ENCODE data around the gene C7orf33.
A peak's percentile ranks its signal among the peaks of the same experiment; 100 is the strongest.
"Not testable (repeated sequence)": the region's sequence is repeated elsewhere in the genome, so short reads cannot be mapped to it uniquely, and the experiment has no call there.

C7orf33 gene

DNA sequence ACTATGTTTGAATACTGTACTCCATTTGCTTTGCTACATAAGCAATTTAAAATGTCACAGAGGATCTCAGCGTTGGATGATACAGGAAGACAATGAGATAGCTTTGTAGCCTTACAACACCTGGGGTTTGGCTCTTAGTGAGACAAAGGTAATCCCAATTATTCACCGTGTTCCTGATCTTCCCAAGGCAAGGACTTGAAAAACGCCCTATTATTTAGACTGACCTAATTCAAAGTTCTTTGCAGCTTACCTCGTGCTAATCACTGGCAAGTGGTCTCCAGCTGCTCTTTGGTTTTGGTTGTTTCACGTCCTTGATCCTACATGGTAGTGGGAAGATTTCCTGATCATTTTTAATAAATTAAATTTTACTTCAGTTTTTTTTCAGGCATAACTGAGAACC lies 23.0 kb upstream of the C7orf33 start:
- Histone ChIP-seq H3K4me1 (ENCODE audit: insufficient read depth, insufficient read length) (no peaks in the 10 kb centered on the region), H3K36me3 (ENCODE audit: insufficient read depth, insufficient read length, low read length) (no peaks in the 10 kb centered on the region)
- DNase-seq (ENCODE audit: low read depth, low spot score), result peak; percentile 73

DNA sequence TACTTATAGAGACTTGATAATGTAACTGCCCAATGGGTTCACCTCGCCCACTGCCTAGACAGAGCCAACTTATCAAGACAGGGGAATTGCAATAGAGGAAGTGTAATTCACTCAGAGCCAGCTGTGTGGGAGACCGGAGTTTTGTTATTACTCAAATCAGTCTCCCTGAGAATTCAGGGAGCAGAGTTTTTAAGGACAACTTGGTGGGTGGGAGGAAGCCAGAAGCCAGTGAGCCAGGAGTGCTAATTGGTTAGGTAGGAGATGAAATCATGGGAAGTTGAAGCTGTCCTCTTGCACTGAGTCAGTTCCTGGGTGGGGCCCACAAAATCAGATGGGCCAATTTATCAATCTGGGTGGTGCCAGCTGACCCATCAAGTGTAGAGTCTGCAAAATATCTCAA lies 20.1 kb upstream of the C7orf33 start:
- H3K27me3 ChIP-seq (ENCODE audit: insufficient read depth, insufficient read length), result no peaks in the 10 kb centered on the region
- no peak for TF ChIP-seq SUZ12 (IDR thresholded peaks at IDR 0.05; ENCODE audit: extremely low read depth, insufficient read depth, insufficient read length)
- no peak for TF ChIP-seq ZNF274 (IDR thresholded peaks at IDR 0.05; ENCODE audit: low read depth, low read length)
- TF ChIP-seq YY1 (IDR thresholded peaks at IDR 0.05; ENCODE audit: insufficient read depth, insufficient read length), result no peak
- no peaks in the 10 kb centered on the region for H3K9me3 ChIP-seq (ENCODE audit: insufficient read depth, low read length)
- H3K4me1 ChIP-seq (ENCODE audit: insufficient read depth, insufficient read length), result no peaks in the 10 kb centered on the region
- H3K36me3 ChIP-seq (ENCODE audit: insufficient read depth, insufficient read length, low read length), result no peaks in the 10 kb centered on the region
- no peak overlapping the region for H3K9ac ChIP-seq (ENCODE audit: insufficient read length, low read depth)
- no peak overlapping the region for H3K4me3 ChIP-seq (ENCODE audit: insufficient read length, low read depth)
- no peak for DNase-seq (ENCODE audit: low read depth, low spot score)

More for the DNA sequence above, 23.0 kb upstream of the C7orf33 start:
- H3K9me3 ChIP-seq (ENCODE audit: insufficient read depth, low read length), result no peaks in the 10 kb centered on the region
- H3K4me3 ChIP-seq (ENCODE audit: insufficient read length, low read depth), result no peak overlapping the region
- TF ChIP-seq YY1 (IDR thresholded peaks at IDR 0.05; ENCODE audit: insufficient read depth, insufficient read length) (no peak), SUZ12 (IDR thresholded peaks at IDR 0.05; ENCODE audit: extremely low read depth, insufficient read depth, insufficient read length) (no peak), ZNF274 (IDR thresholded peaks at IDR 0.05; ENCODE audit: low read depth, low read length) (no peak)
- no peaks in the 10 kb centered on the region for H3K27me3 ChIP-seq (ENCODE audit: insufficient read depth, insufficient read length)
- no peak overlapping the region for H3K9ac ChIP-seq (ENCODE audit: insufficient read length, low read depth)

DNA sequence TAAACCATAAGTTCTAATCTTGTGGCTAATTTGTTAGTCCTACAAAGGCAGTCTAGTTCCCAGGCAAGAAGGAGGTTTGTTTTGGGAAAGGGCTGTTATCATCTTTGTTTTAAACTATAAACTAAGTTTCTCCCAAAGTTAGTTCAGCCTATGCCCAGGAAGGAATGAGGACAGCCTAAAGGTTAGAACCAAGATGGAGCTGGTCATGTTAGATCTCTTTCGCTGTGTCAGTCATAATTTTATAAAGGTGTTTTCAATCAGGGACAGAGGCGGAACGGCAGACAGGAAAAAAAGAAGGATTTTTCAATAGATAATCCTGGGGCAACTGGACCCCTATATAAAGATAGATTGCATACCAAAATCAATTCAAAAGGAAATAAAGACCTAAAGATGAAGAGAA lies 19.6 kb upstream of the C7orf33 start:
- H3K4me1 ChIP-seq (ENCODE audit: insufficient read depth, insufficient read length); H3K36me3 ChIP-seq (ENCODE audit: insufficient read depth, insufficient read length, low read length); H3K9me3 ChIP-seq (ENCODE audit: insufficient read depth, low read length); H3K27me3 ChIP-seq (ENCODE audit: insufficient read depth, insufficient read length); DNase-seq (ENCODE audit: low read depth, low spot score); H3K9ac ChIP-seq (ENCODE audit: insufficient read length, low read depth); H3K4me3 ChIP-seq (ENCODE audit: insufficient read length, low read depth): not testable (repeated sequence)

DNA sequence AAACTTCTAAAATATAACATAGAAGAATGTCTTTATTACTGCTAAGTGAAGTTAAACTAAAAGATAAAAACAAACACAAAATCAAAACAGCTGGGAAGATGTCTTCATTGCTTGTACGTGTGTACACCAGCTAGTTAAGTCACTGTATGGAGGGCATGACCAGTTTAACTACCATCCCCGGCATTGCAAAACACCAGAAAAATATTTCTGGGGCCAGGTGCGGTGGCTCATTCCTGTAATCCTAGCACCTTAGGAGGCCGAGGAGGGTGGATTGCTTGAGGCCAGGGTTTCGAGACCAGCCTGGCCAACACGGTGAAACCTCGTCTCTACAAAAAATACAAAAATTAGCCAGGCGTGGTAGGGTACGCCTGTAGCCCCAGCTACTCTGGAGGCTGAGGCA lies 19.2 kb upstream of the C7orf33 start:
- no peaks in the 10 kb centered on the region for H3K27me3 ChIP-seq (ENCODE audit: insufficient read depth, insufficient read length)
- TF ChIP-seq YY1 (IDR thresholded peaks at IDR 0.05; ENCODE audit: insufficient read depth, insufficient read length) (no peak), ZNF274 (IDR thresholded peaks at IDR 0.05; ENCODE audit: low read depth, low read length) (no peak), SUZ12 (IDR thresholded peaks at IDR 0.05; ENCODE audit: extremely low read depth, insufficient read depth, insufficient read length) (no peak)
- H3K4me1 ChIP-seq (ENCODE audit: insufficient read depth, insufficient read length), result no peaks in the 10 kb centered on the region
- no peak for DNase-seq (ENCODE audit: low read depth, low spot score)
- no peak overlapping the region for H3K9ac ChIP-seq (ENCODE audit: insufficient read length, low read depth)
- H3K36me3 ChIP-seq (ENCODE audit: insufficient read depth, insufficient read length, low read length), result no peaks in the 10 kb centered on the region
- H3K9me3 ChIP-seq (ENCODE audit: insufficient read depth, low read length), result no peaks in the 10 kb centered on the region
- H3K4me3 ChIP-seq (ENCODE audit: insufficient read length, low read depth), result no peak overlapping the region

DNA sequence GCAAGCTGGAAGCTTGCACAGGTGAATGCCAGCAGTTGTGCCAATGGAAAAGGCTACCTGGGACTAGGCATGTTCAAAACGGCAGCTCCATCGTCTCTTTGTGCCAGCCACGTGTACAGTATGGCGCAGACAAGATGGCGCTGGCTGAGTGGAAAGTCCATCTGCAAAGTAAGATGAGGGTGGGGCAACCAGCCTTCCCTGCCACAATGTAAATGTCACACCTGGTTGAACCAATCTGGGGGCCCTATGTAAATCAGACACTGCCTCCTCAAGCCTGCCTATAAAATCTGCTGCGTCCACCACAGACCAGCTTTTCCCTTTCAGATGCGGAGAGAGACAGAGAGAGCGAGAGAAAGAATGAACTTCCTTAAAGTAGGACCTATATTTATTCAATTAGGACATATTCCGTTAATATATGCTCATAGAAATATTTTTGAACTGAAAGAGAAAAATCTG lies 18.5 kb upstream of the C7orf33 start:
- no peak for DNase-seq (ENCODE audit: low read depth, low spot score)
- Histone ChIP-seq H3K9me3 (ENCODE audit: insufficient read depth, low read length) (no peaks in the 10 kb centered on the region), H3K4me3 (ENCODE audit: insufficient read length, low read depth) (no peak overlapping the region), H3K9ac (ENCODE audit: insufficient read length, low read depth) (no peak overlapping the region), H3K36me3 (ENCODE audit: insufficient read depth, insufficient read length, low read length) (no peaks in the 10 kb centered on the region), H3K27me3 (ENCODE audit: insufficient read depth, insufficient read length) (no peaks in the 10 kb centered on the region), H3K4me1 (ENCODE audit: insufficient read depth, insufficient read length) (no peaks in the 10 kb centered on the region)
- TF ChIP-seq YY1 (IDR thresholded peaks at IDR 0.05; ENCODE audit: insufficient read depth, insufficient read length), result no peak
- no peak for TF ChIP-seq SUZ12 (IDR thresholded peaks at IDR 0.05; ENCODE audit: extremely low read depth, insufficient read depth, insufficient read length)
- TF ChIP-seq ZNF274 (IDR thresholded peaks at IDR 0.05; ENCODE audit: low read depth, low read length), result no peak

DNA sequence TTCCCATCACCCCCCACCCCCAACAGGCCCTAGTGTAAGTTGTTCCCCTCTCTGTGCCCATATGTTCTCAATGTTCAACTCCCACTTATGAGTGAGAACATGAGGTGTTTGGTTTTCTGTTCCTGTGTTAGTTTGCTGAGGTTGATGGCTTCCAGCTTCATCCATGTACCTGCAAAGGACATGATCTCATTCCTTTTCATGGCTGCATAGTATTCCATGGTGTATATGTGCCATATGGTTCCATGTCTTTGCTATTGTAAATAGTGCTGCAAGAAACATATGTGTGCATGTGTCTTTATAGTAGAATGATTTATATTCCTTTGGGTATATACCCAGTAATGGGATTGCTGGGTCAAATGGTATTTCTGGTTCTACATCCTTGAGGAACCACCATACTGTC lies 17.0 kb upstream of the C7orf33 start:
- not testable (repeated sequence) for H3K4me3 ChIP-seq (ENCODE audit: insufficient read length, low read depth); H3K4me1 ChIP-seq (ENCODE audit: insufficient read depth, insufficient read length); H3K9ac ChIP-seq (ENCODE audit: insufficient read length, low read depth); DNase-seq (ENCODE audit: low read depth, low spot score); H3K9me3 ChIP-seq (ENCODE audit: insufficient read depth, low read length); H3K36me3 ChIP-seq (ENCODE audit: insufficient read depth, insufficient read length, low read length); H3K27me3 ChIP-seq (ENCODE audit: insufficient read depth, insufficient read length)

DNA sequence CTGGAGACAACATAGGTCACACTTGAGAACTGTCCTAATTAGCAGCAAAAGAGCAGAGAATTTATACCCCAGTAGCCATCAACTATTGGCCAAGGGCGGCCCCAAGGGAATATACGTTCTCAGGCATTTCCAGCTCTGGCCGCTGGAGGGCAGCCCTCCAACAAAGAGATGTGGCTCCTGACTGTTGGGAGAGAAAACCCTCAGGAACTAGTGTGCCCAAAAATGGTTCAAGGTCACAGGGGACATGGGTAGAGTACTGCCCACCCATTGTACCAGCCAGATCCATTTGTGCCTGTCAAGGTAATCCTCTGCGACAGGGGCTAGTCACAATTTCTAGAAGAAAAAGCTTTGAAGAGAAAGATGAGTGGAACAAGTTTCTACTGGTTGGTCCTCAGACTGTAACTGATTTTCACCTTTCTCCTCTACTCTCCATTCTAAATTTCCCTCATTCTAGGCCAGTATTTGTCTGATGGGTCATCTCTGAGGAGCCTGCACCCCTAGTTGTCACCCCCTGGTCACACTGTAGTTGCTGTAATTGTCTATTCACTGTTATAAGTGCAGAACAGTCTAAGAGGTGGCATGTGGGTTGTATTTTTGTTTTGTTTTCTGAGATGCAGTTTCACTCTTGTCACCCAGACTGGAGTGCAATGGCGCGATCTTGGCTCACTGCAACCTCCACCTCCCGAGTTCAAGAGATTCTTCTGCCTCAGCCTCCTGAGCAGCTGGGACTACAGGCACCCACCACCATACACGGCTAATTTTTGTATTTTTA lies 14.7 kb upstream of the C7orf33 start:
- no peak for TF ChIP-seq ZNF274 (IDR thresholded peaks at IDR 0.05; ENCODE audit: low read depth, low read length)
- no peak for TF ChIP-seq SUZ12 (IDR thresholded peaks at IDR 0.05; ENCODE audit: extremely low read depth, insufficient read depth, insufficient read length)
- no peak for TF ChIP-seq YY1 (IDR thresholded peaks at IDR 0.05; ENCODE audit: insufficient read depth, insufficient read length)
- Histone ChIP-seq H3K9ac (ENCODE audit: insufficient read length, low read depth) (no peak overlapping the region), H3K4me1 (ENCODE audit: insufficient read depth, insufficient read length) (no peaks in the 10 kb centered on the region), H3K4me3 (ENCODE audit: insufficient read length, low read depth) (no peak overlapping the region), H3K36me3 (ENCODE audit: insufficient read depth, insufficient read length, low read length) (no peaks in the 10 kb centered on the region), H3K27me3 (ENCODE audit: insufficient read depth, insufficient read length) (no peaks in the 10 kb centered on the region), H3K9me3 (ENCODE audit: insufficient read depth, low read length) (no peaks in the 10 kb centered on the region)
- peak; percentile 30 for DNase-seq (ENCODE audit: low read depth, low spot score)

DNA sequence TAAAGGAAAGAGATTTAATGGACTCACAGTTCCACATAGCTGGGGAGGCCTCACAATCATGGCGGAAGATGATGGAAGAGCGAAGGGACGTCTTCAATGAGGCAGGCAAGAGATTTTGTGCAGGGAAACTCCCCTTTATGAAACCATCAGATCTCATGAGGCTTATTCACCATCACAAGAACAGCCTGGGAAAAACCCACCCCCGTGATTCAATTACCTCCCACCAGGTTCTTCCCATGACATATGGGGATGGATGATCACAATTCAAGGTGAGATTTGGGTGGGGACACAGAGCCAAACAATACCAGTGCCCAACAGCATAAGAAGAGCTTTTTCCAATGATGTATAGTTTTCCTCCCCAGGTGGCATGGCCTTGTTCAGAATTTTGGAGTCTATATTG lies 11.2 kb upstream of the C7orf33 start:
- TF ChIP-seq YY1 (IDR thresholded peaks at IDR 0.05; ENCODE audit: insufficient read depth, insufficient read length) (no peak), SUZ12 (IDR thresholded peaks at IDR 0.05; ENCODE audit: extremely low read depth, insufficient read depth, insufficient read length) (no peak), ZNF274 (IDR thresholded peaks at IDR 0.05; ENCODE audit: low read depth, low read length) (no peak)
- no peaks in the 10 kb centered on the region for H3K36me3 ChIP-seq (ENCODE audit: insufficient read depth, insufficient read length, low read length)
- H3K9ac ChIP-seq (ENCODE audit: insufficient read length, low read depth), result no peak overlapping the region
- H3K4me3 ChIP-seq (ENCODE audit: insufficient read length, low read depth), result no peak overlapping the region
- H3K4me1 ChIP-seq (ENCODE audit: insufficient read depth, insufficient read length), result no peaks in the 10 kb centered on the region
- no peaks in the 10 kb centered on the region for H3K27me3 ChIP-seq (ENCODE audit: insufficient read depth, insufficient read length)
- H3K9me3 ChIP-seq (ENCODE audit: insufficient read depth, low read length), result no peaks in the 10 kb centered on the region
- DNase-seq (ENCODE audit: low read depth, low spot score), result no peak
